Body of pancreas (tissue), 4 donors: Measurements from ENCODE around the gene ACTL6A. TPM values are rescaled to one million over a fixed set of nuclear protein-coding genes. Genes with fewer than 3 reads are reported as not detected.

ENCODE experiments used
- ATAC-seq: fragments of 150-250 bp; one replicate; pipeline ENCODE4 v1.9.1; 2016
- DNase-seq, 4 donors: peaks; one replicate each; pipeline ENCODE4 v3.0.0-alpha.2; 2019
- H3K27ac ChIP-seq, 4 donors: fragments of 200-600 bp; sonication (generic); 1 replicate in 3 of 4; 2 replicates in 1 of 4; pipeline versions ENCODE4 v1.5.1 to v1.6.1; 2016 to 2019; ENCODE audit warnings: mild to moderate bottlenecking in 1 of 4, mixed read lengths in 1 of 4, moderate library complexity in 1 of 4
- H3K27me3 ChIP-seq, 2 donors: fragments of 200-600 bp; sonication (generic); one replicate each; pipeline ENCODE4 v1.6.0; 2016; ENCODE audit warnings: mild to moderate bottlenecking in 1 of 2
- H3K36me3 ChIP-seq, 2 donors: fragments of 200-600 bp; sonication (generic); replicated peaks in 1 of 2; 2 replicates each; pipeline ENCODE4 v1.5.1; 2016; ENCODE audit warnings: low read depth in 2 of 2; ENCODE audit not compliant: insufficient read depth in 1 of 2
- H3K4me1 ChIP-seq: fragments of 200-600 bp; sonication (generic); one replicate; pipeline ENCODE4 v1.6.0; 2016
- H3K4me3 ChIP-seq, 2 donors: fragments of 200-600 bp; sonication (generic); 1 replicate in 1 of 2; 2 replicates in 1 of 2; pipeline ENCODE4 v1.5.1; 2016 to 2019
- H3K9me3 ChIP-seq, 3 donors: fragments of 200-600 bp; sonication (generic); 1 replicate in 2 of 3; 2 replicates in 1 of 3; pipeline ENCODE4 v1.5.1; 2016
- POLR2A ChIP-seq, 3 donors: fragments of 450-650 bp; IDR thresholded peaks; one replicate each; pipeline ENCODE4 v1.6.1; 2016; ENCODE audit warnings: antibody characterized with exemption in 3 of 3, mild to moderate bottlenecking in 2 of 3
- WGBS, 2 donors: methylation state at CpG; one replicate each; pipeline ENCODE4 v1.1.5; 2017; 5-methylcytosine and 5-hydroxymethylcytosine counted together
- intact Hi-C: fragments of 100-400 bp; cut with DNase I; formaldehyde crosslinking; loops from one replicate; pipeline ENCODE4 v1.15.1; 2023
- total RNA-seq, 2 donors: library from RNA; depleted of rRNA; stranded (reverse); fragments of >200 nt; gene quantifications; one replicate each; pipeline ENCODE4 v1.1.0, GENCODE V29; 2016
- TF ChIP-seq, protein P1 (sequence below), 7 experiments: fragments of 450-650 bp in 4 of 7; fragments of 200-600 bp in 3 of 7; sonication (generic) in 3 of 7; IDR thresholded peaks; one replicate each; pipeline ENCODE4 v1.5.1; 2016 to 2019; ENCODE audit warnings: antibody characterized with exemption in 7 of 7

ACTL6A gene
- total RNA-seq, 2 donors from 2014 or later: 23.1 to 25.2 TPM

DNA sequence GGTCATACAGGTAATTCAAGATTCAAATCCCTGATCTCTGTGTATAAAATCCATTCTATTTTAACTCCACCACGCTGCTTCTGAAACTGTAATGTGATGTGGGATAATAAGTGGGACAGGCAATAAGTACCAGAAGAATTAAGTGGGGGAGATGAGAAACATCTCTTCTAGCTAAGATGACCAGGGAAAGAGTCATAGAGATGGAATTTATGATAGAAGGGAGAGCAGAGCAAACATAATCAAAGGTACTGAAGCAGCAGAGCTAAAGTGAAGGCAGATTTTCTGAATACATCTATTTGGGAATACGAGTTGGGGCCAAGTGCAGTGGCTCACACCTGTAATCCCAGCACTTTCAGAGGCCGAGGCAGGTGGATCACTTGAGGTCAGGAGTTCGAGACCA is 36.8 kb downstream of the ACTL6A start:
- Histone ChIP-seq H3K4me1 (peaks cover 6% of the 10 kb centered on the region), H3K27ac (no peak overlapping the region), H3K27me3 (no peaks in the 10 kb centered on the region), H3K4me3 (no peak overlapping the region), H3K36me3 (peaks cover 0 to 31% of the 10 kb centered on the region in 2 donors), H3K9me3 (no peaks in the 10 kb centered on the region)
- DNase-seq (no peak), ATAC-seq (no peak)
- TF ChIP-seq, protein P1, sequence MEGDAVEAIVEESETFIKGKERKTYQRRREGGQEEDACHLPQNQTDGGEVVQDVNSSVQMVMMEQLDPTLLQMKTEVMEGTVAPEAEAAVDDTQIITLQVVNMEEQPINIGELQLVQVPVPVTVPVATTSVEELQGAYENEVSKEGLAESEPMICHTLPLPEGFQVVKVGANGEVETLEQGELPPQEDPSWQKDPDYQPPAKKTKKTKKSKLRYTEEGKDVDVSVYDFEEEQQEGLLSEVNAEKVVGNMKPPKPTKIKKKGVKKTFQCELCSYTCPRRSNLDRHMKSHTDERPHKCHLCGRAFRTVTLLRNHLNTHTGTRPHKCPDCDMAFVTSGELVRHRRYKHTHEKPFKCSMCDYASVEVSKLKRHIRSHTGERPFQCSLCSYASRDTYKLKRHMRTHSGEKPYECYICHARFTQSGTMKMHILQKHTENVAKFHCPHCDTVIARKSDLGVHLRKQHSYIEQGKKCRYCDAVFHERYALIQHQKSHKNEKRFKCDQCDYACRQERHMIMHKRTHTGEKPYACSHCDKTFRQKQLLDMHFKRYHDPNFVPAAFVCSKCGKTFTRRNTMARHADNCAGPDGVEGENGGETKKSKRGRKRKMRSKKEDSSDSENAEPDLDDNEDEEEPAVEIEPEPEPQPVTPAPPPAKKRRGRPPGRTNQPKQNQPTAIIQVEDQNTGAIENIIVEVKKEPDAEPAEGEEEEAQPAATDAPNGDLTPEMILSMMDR (IDR thresholded peaks at IDR 0.05): no peak
- TF ChIP-seq POLR2A (IDR thresholded peaks at IDR 0.05): no peak
- intact Hi-C loops: loop anchor here (10.0 kb wide), 1 partner anchor 245 kb away; no protein-coding TSS in a partner anchor
- 95% methylated on average over 4 of the region's 4 CpGs for WGBS, 2 donors

DNA sequence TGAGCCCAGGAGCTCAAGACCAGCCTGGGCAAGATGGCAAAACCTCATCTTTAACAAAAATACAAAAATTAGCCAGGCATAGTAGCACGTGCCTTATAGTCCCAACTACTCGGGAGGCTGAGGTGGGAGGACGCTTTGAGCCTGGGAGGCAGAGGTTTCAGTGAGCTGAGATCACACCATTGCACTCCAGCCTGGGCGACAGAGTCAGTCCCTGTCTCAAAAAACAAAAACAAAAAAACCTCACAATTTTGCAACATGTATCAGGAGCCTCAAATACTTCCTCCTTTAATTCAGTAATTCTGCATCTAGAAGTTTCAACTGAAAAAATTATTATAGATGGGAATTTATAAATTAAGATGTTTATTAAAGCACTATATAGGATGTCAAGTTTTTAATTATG is 40.6 kb downstream of the ACTL6A start:
- intact Hi-C loops: no loop called here
- 64 to 68% methylated on average over 4 of the region's 4 CpGs for WGBS, 2 donors
- Histone ChIP-seq H3K27me3 (no peaks in the 10 kb centered on the region), H3K4me3 (no peak overlapping the region), H3K9me3 (no peaks in the 10 kb centered on the region), H3K36me3 (peaks cover 0 to 19% of the 10 kb centered on the region in 2 donors), H3K4me1 (peaks cover 20% of the 10 kb centered on the region), H3K27ac (no peak overlapping the region)
- no peak for TF ChIP-seq POLR2A (IDR thresholded peaks at IDR 0.05)
- TF ChIP-seq, protein P1 (IDR thresholded peaks at IDR 0.05): no peak
- ATAC-seq (no peak), DNase-seq (no peak)

DNA sequence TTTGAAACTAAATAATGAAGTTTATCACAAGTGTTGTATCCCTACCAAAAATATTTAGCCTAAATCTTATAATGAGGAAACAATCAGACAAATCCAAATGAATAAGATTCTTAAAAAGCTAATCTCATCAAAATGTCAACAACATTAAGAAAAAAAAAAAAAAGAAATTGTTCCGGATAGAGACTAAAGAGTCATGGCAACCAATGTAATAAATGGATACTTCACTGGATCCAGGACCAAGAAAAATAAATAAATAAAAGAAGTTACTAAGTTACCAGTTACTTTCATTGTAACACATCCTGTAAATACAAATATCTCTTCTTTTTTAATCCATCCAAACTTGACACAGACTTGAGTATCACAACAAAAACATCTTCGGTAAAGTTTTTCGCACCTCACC is 41.1 kb downstream of the ACTL6A start:
- Histone ChIP-seq H3K9me3 (no peaks in the 10 kb centered on the region), H3K27ac (peak overlapping the region; percentile 74 to 92 (median 86)), H3K4me3 (peak overlapping the region; percentile 55 to 67), H3K36me3 (peaks cover 0 to 16% of the 10 kb centered on the region in 2 donors), H3K27me3 (no peaks in the 10 kb centered on the region), H3K4me1 (peaks cover 20% of the 10 kb centered on the region)
- DNase-seq (no peak), ATAC-seq (no peak)
- TF ChIP-seq, protein P1 (IDR thresholded peaks at IDR 0.05): no peak
- TF ChIP-seq POLR2A (IDR thresholded peaks at IDR 0.05): no peak
- intact Hi-C loops: no loop called here
- 0% methylated on average over 3 of the region's 3 CpGs for WGBS, 2 donors

DNA sequence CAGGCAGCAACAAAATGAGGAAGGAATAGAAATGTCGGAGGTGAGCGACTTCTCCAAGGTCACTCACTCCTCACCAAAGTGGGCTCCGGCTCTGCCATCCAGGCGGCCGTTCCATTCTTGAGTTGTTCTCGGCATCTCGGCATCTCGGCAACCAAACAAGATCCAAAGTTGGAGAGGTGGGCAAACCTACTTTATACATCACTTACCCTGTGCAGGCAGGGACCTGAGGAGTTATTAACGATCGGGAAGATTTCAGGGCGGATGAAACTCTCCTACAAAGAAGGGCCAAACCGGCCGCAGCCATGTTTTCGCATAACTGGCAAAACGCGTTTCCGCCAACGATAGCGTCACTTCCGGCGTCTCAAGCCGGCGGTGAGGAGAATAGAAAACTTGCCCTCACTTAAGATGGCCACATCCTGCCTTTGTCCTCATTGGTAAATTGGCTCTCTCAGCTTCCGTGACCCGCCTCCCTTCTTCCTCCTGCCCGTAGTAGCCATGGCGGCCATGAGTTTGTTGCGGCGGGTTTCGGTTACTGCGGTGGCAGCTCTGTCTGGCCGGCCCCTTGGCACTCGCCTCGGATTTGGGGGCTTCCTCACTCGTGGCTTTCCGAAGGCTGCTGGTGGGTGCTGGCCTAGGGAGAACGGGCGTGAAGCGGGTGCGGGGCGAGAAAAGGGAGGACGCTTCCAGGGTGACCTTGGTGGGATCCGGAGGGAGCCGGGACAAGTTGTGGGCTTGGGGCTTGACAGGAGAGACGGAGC is 41.8 kb downstream of the ACTL6A start, which contains the start of the genes MRPL47 and NDUFB5:
TSS of gene MRPL47 (minus strand) at position 318 of the 758 bp plus-strand sequence. CDS start at position 304, 14 bp downstream.
TSS of gene NDUFB5 (plus strand) at position 474 of the 758 bp plus-strand sequence. CDS start at position 496, 22 bp downstream.
- Histone ChIP-seq H3K36me3 (peaks cover 0 to 12% of the 10 kb centered on the region in 2 donors), H3K9me3 (no peaks in the 10 kb centered on the region), H3K4me1 (peaks cover 20% of the 10 kb centered on the region), H3K27ac (peak within 1 kb of the TSS; percentile 74 to 92 (median 86)), H3K4me3 (peak within 1 kb of the TSS; percentile 55 to 67), H3K27me3 (no peaks in the 10 kb centered on the region)
- TF ChIP-seq, protein P1 (IDR thresholded peaks at IDR 0.05): peak in 1 of 7 experiments; percentile 17
- peak; percentile 33 to 85 (median 83) for TF ChIP-seq POLR2A (IDR thresholded peaks at IDR 0.05)
- ATAC-seq: peak; percentile 100
- peak; percentile 93 to 96 (median 94) for DNase-seq
- WGBS, 2 donors: 0% methylated on average over 41 to 45 of the region's 45 CpGs
- intact Hi-C loops: no loop called here
